GM12878 (cell line): ENCODE results near the gene GFAP. TPM values are rescaled to one million over a fixed set of nuclear protein-coding genes. Genes with fewer than 3 reads are reported as not detected.

ENCODE experiments used
- ATAC-seq: fragments of 200-7000 bp; cut with Tn5 transposase; 3 replicates; pipeline ENCODE4 v1.9.1; 2020; ENCODE audit warnings: mild to moderate bottlenecking, moderate library complexity
- BruUV-seq: library from RNA; stranded (reverse); fragments of 400-500 nt; replicated peaks from 2 replicates; lab custom pipeline; 2021; lab: Mats Ljungman, UMichigan
- CTCF ChIA-PET: fragments of 300-600 bp; sonication (Branson Sonifier 250); formaldehyde crosslinking; extraction: SDS; loops from one replicate; lab custom pipeline; 2021; ENCODE audit warnings: inconsistent platforms; lab: Yijun Ruan, JAX
- POLR2A ChIA-PET: fragments of 350-600 bp; formaldehyde crosslinking; extraction: SDS; loops from one replicate; lab custom pipeline; 2021; ENCODE audit warnings: inconsistent platforms; lab: Charles Lee
- RAD21 ChIA-PET: fragments of 300-600 bp; sonication (Branson Sonifier 250); formaldehyde crosslinking; loops from one replicate; lab custom pipeline; 2023; ENCODE audit warnings: antibody characterized with exemption; ENCODE audit not compliant: unreplicated experiment; lab: Charles Lee
- SMC1A ChIA-PET: fragments of 300-600 bp; sonication (Branson Sonifier 250); formaldehyde crosslinking; loops from one replicate; lab custom pipeline; 2023; ENCODE audit not compliant: unreplicated experiment, uncharacterized antibody; lab: Charles Lee
- DNase-seq: peaks from one replicate; pipeline ENCODE4 v3.0.0-alpha.2; 2011; ENCODE audit warnings: low read depth, low spot score
- FAIRE-seq: peaks from 3 replicates; lab custom pipeline; 2011; peaks lifted over from hg19 to GRCh38; lab: Jason Lieb, UNC
- H2AFZ ChIP-seq: 2 replicates; pipeline ENCODE4 v1.6.0; 2011; ENCODE audit warnings: low read depth, low read length, control low read depth; ENCODE audit not compliant: control insufficient read depth
- H3K27ac ChIP-seq: 2 replicates; pipeline ENCODE4 v1.5.1; 2011; ENCODE audit warnings: control low read depth; ENCODE audit not compliant: control insufficient read depth, insufficient read depth
- H3K27me3 ChIP-seq, 2 experiments: replicated peaks in 1 of 2; 2 replicates each; pipeline versions ENCODE4 v1.6.0 to v1.6.1; 2011; ENCODE audit warnings: low read length in 1 of 2; ENCODE audit not compliant: control insufficient read depth in 2 of 2, insufficient read depth in 2 of 2
- H3K36me3 ChIP-seq, 2 experiments: 2 replicates each; pipeline ENCODE4 v1.5.1; 2011; ENCODE audit warnings: low read length in 1 of 2; ENCODE audit not compliant: control insufficient read depth in 2 of 2, insufficient read depth in 2 of 2
- H3K4me1 ChIP-seq: 2 replicates; pipeline ENCODE4 v1.6.1; 2011; ENCODE audit warnings: mild to moderate bottlenecking, low read length, moderate library complexity, mixed read lengths; ENCODE audit not compliant: control insufficient read depth, insufficient read depth
- H3K4me2 ChIP-seq: 2 replicates; pipeline ENCODE4 v1.6.0; 2011; ENCODE audit warnings: control low read depth; ENCODE audit not compliant: control insufficient read depth, insufficient read depth
- H3K4me3 ChIP-seq: fragments of 200-600 bp; sonication (generic); 2 replicates; pipeline ENCODE4 v1.5.1; 2016
- H3K79me2 ChIP-seq: 2 replicates; pipeline ENCODE4 v1.6.0; 2011; ENCODE audit warnings: low read length; ENCODE audit not compliant: control insufficient read depth, insufficient read depth
- H3K9ac ChIP-seq: 2 replicates; pipeline ENCODE4 v1.8.0; 2011; ENCODE audit warnings: low read length, control low read depth, mixed read lengths; ENCODE audit not compliant: control insufficient read depth, insufficient read depth
- H3K9me3 ChIP-seq: replicated peaks from 3 replicates; pipeline ENCODE4 v1.5.1; 2011; ENCODE audit warnings: mild to moderate bottlenecking, low read length; ENCODE audit not compliant: control insufficient read depth, insufficient read depth
- H4K20me1 ChIP-seq: 2 replicates; pipeline ENCODE4 v1.6.0; 2011; ENCODE audit not compliant: control insufficient read depth, insufficient read depth
- CBX5 ChIP-seq: sonication (generic); IDR thresholded peaks from 2 replicates; pipeline ENCODE4 v1.6.1; 2016; ENCODE audit warnings: low read depth, moderate library complexity, mild to moderate bottlenecking, inconsistent platforms
- DPF2 ChIP-seq: fragments of 450-650 bp; IDR thresholded peaks from 2 replicates; pipeline ENCODE4 v1.6.1; 2017; ENCODE audit warnings: mild to moderate bottlenecking
- E2F8 ChIP-seq: fragments of 450-650 bp; IDR thresholded peaks from 2 replicates; pipeline ENCODE4 v1.6.1; 2018; ENCODE audit warnings: mild to moderate bottlenecking, low read depth, moderate library complexity; ENCODE audit not compliant: partially characterized antibody
- JUND ChIP-seq: IDR thresholded peaks from 2 replicates; pipeline ENCODE4 v1.6.1; 2012; ENCODE audit warnings: low read depth, mild to moderate bottlenecking, low read length, improper control_type of control experiment, moderate library complexity
- MEF2A ChIP-seq: IDR thresholded peaks from 2 replicates; pipeline ENCODE4 v1.6.1; 2011; ENCODE audit warnings: low read depth, mild to moderate bottlenecking, low read length, moderate library complexity; ENCODE audit not compliant: insufficient read depth
- NFXL1 ChIP-seq: fragments of 450-650 bp; IDR thresholded peaks from 2 replicates; pipeline ENCODE4 v1.6.1; 2017; ENCODE audit warnings: antibody characterized with exemption, mild to moderate bottlenecking, borderline replicate concordance
- NR2C1 ChIP-seq: fragments of 450-650 bp; IDR thresholded peaks from 2 replicates; pipeline ENCODE4 v1.6.1; 2017; ENCODE audit warnings: antibody characterized with exemption, mild to moderate bottlenecking, moderate library complexity
- PAX8 ChIP-seq: fragments of 450-650 bp; IDR thresholded peaks from 2 replicates; pipeline ENCODE4 v1.6.1; 2017; ENCODE audit warnings: mild to moderate bottlenecking, moderate library complexity
- REST ChIP-seq: IDR thresholded peaks from 2 replicates; pipeline ENCODE4 v1.6.1; 2012; ENCODE audit warnings: mild to moderate bottlenecking, low read depth, low read length
- SP1 ChIP-seq: IDR thresholded peaks from one replicate; pipeline ENCODE4 v1.6.1; 2011; ENCODE audit warnings: low read depth, low read length
- YY1 ChIP-seq: IDR thresholded peaks from 2 replicates; pipeline ENCODE4 v1.6.1; 2011; ENCODE audit warnings: low read depth, mild to moderate bottlenecking, low read length
- ZNF622 ChIP-seq: fragments of 450-650 bp; IDR thresholded peaks from 2 replicates; pipeline ENCODE4 v1.6.1; 2017; ENCODE audit warnings: mild to moderate bottlenecking, inconsistent platforms
- WGBS: methylation state at CpG from one replicate; pipeline ENCODE4 v1.1.6; 2016; ENCODE audit warnings: low lambda C conversion rate; ENCODE audit not compliant: insufficient replicate concordance, insufficient coverage; ENCODE audit errors: missing lambda C conversion rate; 5-methylcytosine and 5-hydroxymethylcytosine counted together
- in situ Hi-C: fragments of 300-500 bp; cut with MboI; formaldehyde crosslinking; loops from 9 replicates; pipeline ENCODE4 v1.14.3; 2018; ENCODE audit warnings: mixed read lengths
- intact Hi-C: fragments of 100-400 bp; cut with micrococcal nuclease; formaldehyde crosslinking; loops from one replicate; pipeline ENCODE4 v1.14.2; 2022; ENCODE audit not compliant: unreplicated experiment
- polyA plus RNA-seq, 11 experiments: library from polyadenylated mRNA; depleted of rRNA in 4 of 11; unstranded in 6 of 11; stranded (reverse) in 5 of 11; fragments of >200 nt; fragmentation: Nextera tagmentation in 4 of 11; fragmentation: Illumina TruSeq in 1 of 11; extraction: Ambion mirVana in 4 of 11; extraction: Trizol in 1 of 11; gene quantifications; 1 replicate in 1 of 11; 2 replicates in 10 of 11; pipeline versions ENCODE4 v1.2.1 to v1.2.3, GENCODE V29; 2011 to 2016; ENCODE audit warnings: inconsistent platforms in 2 of 11, missing spikeins in 2 of 11, low read depth in 1 of 11
- total RNA-seq, 4 experiments: library from RNA; depleted of rRNA in 3 of 4; stranded (reverse); fragments of >200 nt in 3 of 4; fragmentation: Illumina TruSeq in 1 of 4; extraction: Trizol in 1 of 4; gene quantifications; 2 replicates each; pipeline versions ENCODE4 v1.2.1 to v1.2.3, GENCODE V29; 2013 to 2021

GFAP gene
- total and polyA plus RNA-seq, 10 of the 15 experiments (the other 5 are each of a cell fraction or from before 2014, with no cell fraction given), result 0.04 to 0.25 TPM; not detected in 8

GRCh38 chr17:44940768-44941167 lies 25.5 kb upstream of the GFAP start:
- peaks cover 60% of the 10 kb centered on the region for H3K79me2 ChIP-seq
- no peak overlapping the region for H3K4me3 ChIP-seq
- intact Hi-C loops (no loop called here), in situ Hi-C loops (no loop called here)
- BruUV-seq, result no TSS peak
- TF ChIP-seq DPF2 (no peak), YY1 (no peak), CBX5 (no peak), PAX8 (no peak), JUND (no peak), ZNF622 (no peak), SP1 (no peak), NR2C1 (no peak), E2F8 (no peak), REST (no peak), MEF2A (no peak), NFXL1 (no peak)
- peaks cover 3 to 5% of the 10 kb centered on the region in 2 experiments for H3K36me3 ChIP-seq
- RAD21 ChIA-PET, result interaction anchor here (2.0 kb wide), 1 partner anchor 21 kb away, joined by 6 read pairs; no protein-coding TSS in a partner anchor
- H2AFZ ChIP-seq, result no peak overlapping the region
- ATAC-seq (no peak), DNase-seq (no peak), FAIRE-seq (no peak)
- H3K27ac ChIP-seq, result no peak overlapping the region
- POLR2A ChIA-PET, result interaction anchor here (1.1 kb wide), 1 partner anchor 43 kb away, joined by 3 read pairs; no protein-coding TSS in a partner anchor
- H3K9me3 ChIP-seq, result no peaks in the 10 kb centered on the region; the same call in 1 of the 3 replicates
- 41% methylated on average over 1 of the region's 1 CpG for WGBS
- H3K9ac ChIP-seq, result no peak overlapping the region
- no peaks in the 10 kb centered on the region for H3K27me3 ChIP-seq
- SMC1A ChIA-PET, result interaction anchor here (0.6 to 1.9 kb wide), 5 partner anchors 12 to 488 kb away, joined by 3 to 9 read pairs (median 7); no protein-coding TSS in a partner anchor
- H4K20me1 ChIP-seq, result no peaks in the 10 kb centered on the region
- no peaks in the 10 kb centered on the region for H3K4me1 ChIP-seq
- CTCF ChIA-PET, result interaction anchor here (0.7 to 1.5 kb wide), 5 partner anchors 10 to 80 kb away, joined by 3 to 6 read pairs (median 3); no protein-coding TSS in a partner anchor
- no peak overlapping the region for H3K4me2 ChIP-seq
